Upper lobe of left lung (tissue), 4 donors: ENCODE data around the gene GPR12.
"Not testable (repeated sequence)": the region's sequence is repeated elsewhere in the genome, so short reads cannot be mapped to it uniquely, and the experiment has no call there.

Experiments used
- EP300 ChIP-seq, 4 donors: sonication (generic); formaldehyde crosslinking; IDR thresholded peaks; one replicate each; pipeline ENCODE4 v1.5.1; 2017; ENCODE audit warnings: antibody characterized with exemption in 4 of 4, control low read depth in 2 of 4
- POLR2A ChIP-seq, 4 donors: fragments of 450-650 bp; IDR thresholded peaks; one replicate each; pipeline ENCODE4 v1.5.1; 2016 to 2017; ENCODE audit warnings: antibody characterized with exemption in 4 of 4, mild to moderate bottlenecking in 2 of 4
- TF ChIP-seq, protein P1 (sequence below), 6 experiments: fragments of 450-650 bp in 4 of 6; fragments of 200-600 bp in 2 of 6; sonication (generic) in 2 of 6; IDR thresholded peaks; one replicate each; pipeline ENCODE4 v1.5.1; 2016 to 2019; ENCODE audit warnings: antibody characterized with exemption in 6 of 6

DNA sequence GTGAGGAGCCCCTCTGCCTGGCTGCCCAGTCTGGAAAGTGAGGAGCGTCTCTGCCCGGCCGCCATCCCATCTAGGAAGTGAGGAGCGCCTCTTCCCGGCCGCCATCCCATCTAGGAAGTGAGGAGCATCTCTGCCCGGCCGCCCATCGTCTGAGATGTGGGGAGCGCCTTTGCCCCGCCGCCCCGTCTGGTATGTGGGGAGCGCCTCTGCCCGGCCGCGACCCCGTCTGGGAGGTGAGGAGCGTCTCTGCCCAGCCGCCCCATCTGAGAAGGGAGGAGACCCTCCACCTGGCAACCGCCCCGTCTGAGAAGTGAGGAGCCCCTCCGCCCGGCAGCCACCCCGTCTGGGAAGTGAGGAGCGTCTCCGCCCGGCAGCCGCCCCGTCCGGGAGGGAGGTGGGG is 37.0 kb downstream of the GPR12 start:
- TF ChIP-seq, protein P1, sequence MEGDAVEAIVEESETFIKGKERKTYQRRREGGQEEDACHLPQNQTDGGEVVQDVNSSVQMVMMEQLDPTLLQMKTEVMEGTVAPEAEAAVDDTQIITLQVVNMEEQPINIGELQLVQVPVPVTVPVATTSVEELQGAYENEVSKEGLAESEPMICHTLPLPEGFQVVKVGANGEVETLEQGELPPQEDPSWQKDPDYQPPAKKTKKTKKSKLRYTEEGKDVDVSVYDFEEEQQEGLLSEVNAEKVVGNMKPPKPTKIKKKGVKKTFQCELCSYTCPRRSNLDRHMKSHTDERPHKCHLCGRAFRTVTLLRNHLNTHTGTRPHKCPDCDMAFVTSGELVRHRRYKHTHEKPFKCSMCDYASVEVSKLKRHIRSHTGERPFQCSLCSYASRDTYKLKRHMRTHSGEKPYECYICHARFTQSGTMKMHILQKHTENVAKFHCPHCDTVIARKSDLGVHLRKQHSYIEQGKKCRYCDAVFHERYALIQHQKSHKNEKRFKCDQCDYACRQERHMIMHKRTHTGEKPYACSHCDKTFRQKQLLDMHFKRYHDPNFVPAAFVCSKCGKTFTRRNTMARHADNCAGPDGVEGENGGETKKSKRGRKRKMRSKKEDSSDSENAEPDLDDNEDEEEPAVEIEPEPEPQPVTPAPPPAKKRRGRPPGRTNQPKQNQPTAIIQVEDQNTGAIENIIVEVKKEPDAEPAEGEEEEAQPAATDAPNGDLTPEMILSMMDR (IDR thresholded peaks at IDR 0.05), result not testable (repeated sequence)
- TF ChIP-seq EP300, POLR2A (IDR thresholded peaks at IDR 0.05): not testable (repeated sequence)
